DND-41 (cell line): Measurements from ENCODE around the gene RNF175.

ENCODE experiments used
- ATAC-seq: fragments of 200-7000 bp; cut with Tn5 transposase; 3 replicates; pipeline ENCODE4 v1.9.1; 2021; ENCODE audit warnings: low read depth; ENCODE audit not compliant: insufficient read depth
- DNase-seq: peaks from one replicate; pipeline ENCODE4 v3.0.0-alpha.2; 2020
- H2AFZ ChIP-seq: 2 replicates; pipeline ENCODE4 v1.6.0; 2012; ENCODE audit warnings: low read depth, low read length
- H3K27ac ChIP-seq: 2 replicates; pipeline ENCODE4 v1.5.1; 2012; ENCODE audit warnings: low read length, inconsistent platforms
- H3K27me3 ChIP-seq: fragments of 200-600 bp; sonication (generic); 2 replicates; pipeline ENCODE4 v1.6.0; 2012; ENCODE audit warnings: low read length, mild to moderate bottlenecking, inconsistent platforms; ENCODE audit not compliant: insufficient read depth, poor library complexity
- H3K36me3 ChIP-seq: 2 replicates; pipeline ENCODE4 v1.5.1; 2012; ENCODE audit warnings: low read length, inconsistent platforms; ENCODE audit not compliant: insufficient read depth
- H3K4me1 ChIP-seq: 2 replicates; pipeline ENCODE4 v1.5.1; 2012; ENCODE audit warnings: mild to moderate bottlenecking, low read length; ENCODE audit not compliant: insufficient read depth
- H3K4me2 ChIP-seq: 2 replicates; pipeline ENCODE4 v1.6.0; 2012; ENCODE audit warnings: mild to moderate bottlenecking, moderate library complexity, low read length, inconsistent platforms; ENCODE audit not compliant: insufficient read depth
- H3K4me3 ChIP-seq, 2 experiments: fragments of 200-600 bp in 1 of 2; shearing (Covaris generic) in 1 of 2; 2 replicates each; pipeline ENCODE4 v1.5.1; 2012 to 2016; ENCODE audit warnings: inconsistent platforms in 2 of 2, low read length in 2 of 2, mild to moderate bottlenecking in 2 of 2, low read depth in 1 of 2, moderate library complexity in 1 of 2
- H3K79me2 ChIP-seq: 2 replicates; pipeline ENCODE4 v1.6.0; 2012; ENCODE audit warnings: low read length, inconsistent platforms; ENCODE audit not compliant: insufficient read depth
- H3K9ac ChIP-seq: 2 replicates; pipeline ENCODE4 v1.6.0; 2012; ENCODE audit warnings: low read depth, mild to moderate bottlenecking, inconsistent platforms, low read length, moderate library complexity
- H3K9me3 ChIP-seq: 2 replicates; pipeline ENCODE4 v1.5.1; 2012; ENCODE audit warnings: low read length, moderate library complexity, mild to moderate bottlenecking, inconsistent platforms; ENCODE audit not compliant: insufficient read depth, severe bottlenecking
- H4K20me1 ChIP-seq: 2 replicates; pipeline ENCODE4 v1.6.0; 2012; ENCODE audit warnings: low read length; ENCODE audit not compliant: insufficient read depth
- EZH2 ChIP-seq: IDR thresholded peaks from 3 replicates; pipeline ENCODE4 v1.6.1; 2012; ENCODE audit warnings: borderline replicate concordance, low read depth, mild to moderate bottlenecking, moderate library complexity, low read length, inconsistent platforms; ENCODE audit not compliant: severe bottlenecking
- TF ChIP-seq, protein P1 (sequence below): IDR thresholded peaks from 2 replicates; pipeline ENCODE4 v1.5.1; 2012; ENCODE audit warnings: borderline replicate concordance, low read length, moderate library complexity, mild to moderate bottlenecking; ENCODE audit not compliant: poor library complexity, severe bottlenecking; ENCODE audit errors: extremely low read depth

RNF175 gene

DNA sequence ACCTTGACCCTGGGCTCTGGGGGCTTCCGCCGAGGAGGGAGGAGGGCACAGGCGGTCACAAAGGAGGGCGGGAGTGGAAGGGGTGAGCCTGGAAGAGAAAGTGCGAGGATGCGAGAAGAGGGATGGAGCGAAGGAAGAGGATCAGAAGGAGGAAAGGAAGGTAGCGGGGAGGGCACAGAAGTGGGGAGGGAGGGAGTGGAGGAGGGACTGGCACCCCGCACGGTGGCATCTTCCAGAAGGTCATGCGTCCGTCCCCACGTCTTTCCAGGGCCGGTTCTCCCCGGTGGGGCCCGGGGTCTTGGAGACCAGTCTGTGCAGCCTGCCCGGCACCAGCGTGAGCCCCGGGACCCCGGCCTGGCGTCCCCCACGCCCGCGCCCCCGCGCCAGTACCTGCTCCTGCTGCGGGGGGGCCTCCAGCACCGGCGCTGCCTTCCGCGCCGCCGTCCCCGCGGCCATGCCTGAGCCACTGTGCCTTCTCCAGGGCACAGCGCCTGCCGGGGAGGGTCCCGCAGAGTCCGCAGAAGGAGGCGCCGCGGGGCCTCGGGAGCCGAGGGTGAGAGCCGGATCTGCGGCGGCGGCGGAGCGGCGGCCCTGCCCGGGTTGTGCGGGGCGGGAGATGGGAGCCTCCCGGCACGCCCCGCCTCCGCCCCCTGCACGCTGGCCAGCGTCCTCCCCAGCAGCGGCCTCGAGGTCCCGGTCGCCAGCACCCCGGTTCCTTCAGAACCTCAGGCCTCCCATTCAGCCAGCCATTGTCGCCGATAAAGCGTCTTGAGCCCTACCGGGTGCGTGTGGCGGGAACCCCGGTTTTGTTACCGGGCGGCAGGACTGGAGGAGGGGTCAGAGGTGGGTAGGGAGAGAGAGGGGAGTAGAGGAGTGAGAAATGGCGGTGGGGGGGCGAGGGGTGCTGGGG is at the start of gene RNF175:
Gene RNF175 (minus strand): TSS at position 618 of the 910 bp plus-strand sequence. CDS start 162 bp downstream, at position 456.
- no peaks in the 10 kb centered on the region for H3K36me3 ChIP-seq
- DNase-seq (no peak), ATAC-seq (no peak)
- no peak within 1 kb of the TSS for H3K4me3 ChIP-seq
- no peaks in the 10 kb centered on the region for H3K4me1 ChIP-seq
- H3K4me2 ChIP-seq: no peak within 1 kb of the TSS
- H3K9ac ChIP-seq: no peak within 1 kb of the TSS
- no peak within 1 kb of the TSS for H2AFZ ChIP-seq
- H3K9me3 ChIP-seq: no peaks in the 10 kb centered on the region
- no peaks in the 10 kb centered on the region for H3K79me2 ChIP-seq
- no peaks in the 10 kb centered on the region for H3K27me3 ChIP-seq
- H3K27ac ChIP-seq: no peak within 1 kb of the TSS
- TF ChIP-seq, protein P1, sequence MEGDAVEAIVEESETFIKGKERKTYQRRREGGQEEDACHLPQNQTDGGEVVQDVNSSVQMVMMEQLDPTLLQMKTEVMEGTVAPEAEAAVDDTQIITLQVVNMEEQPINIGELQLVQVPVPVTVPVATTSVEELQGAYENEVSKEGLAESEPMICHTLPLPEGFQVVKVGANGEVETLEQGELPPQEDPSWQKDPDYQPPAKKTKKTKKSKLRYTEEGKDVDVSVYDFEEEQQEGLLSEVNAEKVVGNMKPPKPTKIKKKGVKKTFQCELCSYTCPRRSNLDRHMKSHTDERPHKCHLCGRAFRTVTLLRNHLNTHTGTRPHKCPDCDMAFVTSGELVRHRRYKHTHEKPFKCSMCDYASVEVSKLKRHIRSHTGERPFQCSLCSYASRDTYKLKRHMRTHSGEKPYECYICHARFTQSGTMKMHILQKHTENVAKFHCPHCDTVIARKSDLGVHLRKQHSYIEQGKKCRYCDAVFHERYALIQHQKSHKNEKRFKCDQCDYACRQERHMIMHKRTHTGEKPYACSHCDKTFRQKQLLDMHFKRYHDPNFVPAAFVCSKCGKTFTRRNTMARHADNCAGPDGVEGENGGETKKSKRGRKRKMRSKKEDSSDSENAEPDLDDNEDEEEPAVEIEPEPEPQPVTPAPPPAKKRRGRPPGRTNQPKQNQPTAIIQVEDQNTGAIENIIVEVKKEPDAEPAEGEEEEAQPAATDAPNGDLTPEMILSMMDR: no peak
- no peak for TF ChIP-seq EZH2
- H4K20me1 ChIP-seq: no peaks in the 10 kb centered on the region

DNA sequence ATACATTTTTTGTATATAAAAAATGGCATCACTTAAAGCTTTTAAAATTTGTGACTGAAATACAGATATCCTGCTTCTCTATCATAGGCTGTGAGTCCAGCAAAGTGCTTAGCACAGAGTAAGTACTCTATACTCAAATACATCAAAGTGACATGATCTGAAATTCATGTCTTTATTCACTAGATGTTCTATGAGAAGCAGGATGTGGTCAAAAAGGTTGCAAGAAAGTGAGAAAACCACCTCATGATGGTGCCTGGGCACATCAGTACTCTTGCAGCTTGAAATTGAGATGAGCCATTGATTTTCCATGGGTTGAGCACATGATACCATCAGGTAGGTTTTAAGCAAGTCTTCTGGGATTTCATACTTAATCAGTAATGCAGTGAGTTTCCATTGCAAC is 49.5 kb upstream of the RNF175 start:
- Histone ChIP-seq H3K27ac (peak overlapping the region; percentile 67), H3K4me2 (peak overlapping the region; percentile 1; the same call in 1 of the 2 replicates), H3K79me2 (no peaks in the 10 kb centered on the region), H3K4me3 (no peak overlapping the region), H3K36me3 (no peaks in the 10 kb centered on the region), H3K4me1 (peaks cover 48% of the 10 kb centered on the region), H3K27me3 (no peaks in the 10 kb centered on the region), H4K20me1 (no peaks in the 10 kb centered on the region), H3K9ac (no peak overlapping the region), H2AFZ (no peak overlapping the region), H3K9me3 (no peaks in the 10 kb centered on the region)
- DNase-seq: peak; percentile 72
- TF ChIP-seq, protein P1: no peak
- TF ChIP-seq EZH2: no peak
- peak; percentile 97 for ATAC-seq

DNA sequence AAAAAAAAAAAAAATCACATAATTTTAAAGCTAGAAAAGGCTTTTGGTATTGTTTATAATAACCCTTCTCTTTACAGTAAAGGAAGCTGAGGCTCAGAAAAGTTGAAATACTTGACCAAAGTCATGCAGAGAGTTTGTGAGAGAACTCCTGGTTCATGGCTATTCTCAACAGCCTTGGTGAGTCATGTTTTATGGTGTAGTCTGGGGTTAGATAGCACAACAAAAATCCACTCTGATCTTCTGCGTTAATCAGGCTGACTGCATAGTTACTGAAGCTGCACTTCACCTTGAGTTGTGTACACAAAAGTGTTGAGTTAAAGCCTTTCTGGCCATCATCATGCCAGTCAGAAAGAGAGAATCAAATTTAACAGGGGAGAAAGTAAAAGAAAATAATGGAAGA is 48.4 kb upstream of the RNF175 start:
- no peak for TF ChIP-seq EZH2
- TF ChIP-seq, protein P1: no peak
- Histone ChIP-seq H2AFZ (peak overlapping the region; percentile 43), H3K27ac (peak overlapping the region; percentile 66), H3K4me1 (peaks cover 48% of the 10 kb centered on the region), H4K20me1 (no peaks in the 10 kb centered on the region), H3K79me2 (no peaks in the 10 kb centered on the region), H3K9ac (no peak overlapping the region), H3K9me3 (no peaks in the 10 kb centered on the region), H3K36me3 (no peaks in the 10 kb centered on the region), H3K4me2 (peak overlapping the region; percentile 36; the same call in 1 of the 2 replicates), H3K27me3 (no peaks in the 10 kb centered on the region), H3K4me3 (no peak overlapping the region)
- no peak for DNase-seq
- ATAC-seq: no peak
